Measurements from ENCODE around the gene SLC9A5. TPM values are rescaled to one million over a fixed set of nuclear protein-coding genes. Genes with fewer than 3 reads are reported as not detected.

The SLC9A5 gene
- total RNA-seq, 1 donor from 2014 or later, result 4.4 TPM

DNA sequence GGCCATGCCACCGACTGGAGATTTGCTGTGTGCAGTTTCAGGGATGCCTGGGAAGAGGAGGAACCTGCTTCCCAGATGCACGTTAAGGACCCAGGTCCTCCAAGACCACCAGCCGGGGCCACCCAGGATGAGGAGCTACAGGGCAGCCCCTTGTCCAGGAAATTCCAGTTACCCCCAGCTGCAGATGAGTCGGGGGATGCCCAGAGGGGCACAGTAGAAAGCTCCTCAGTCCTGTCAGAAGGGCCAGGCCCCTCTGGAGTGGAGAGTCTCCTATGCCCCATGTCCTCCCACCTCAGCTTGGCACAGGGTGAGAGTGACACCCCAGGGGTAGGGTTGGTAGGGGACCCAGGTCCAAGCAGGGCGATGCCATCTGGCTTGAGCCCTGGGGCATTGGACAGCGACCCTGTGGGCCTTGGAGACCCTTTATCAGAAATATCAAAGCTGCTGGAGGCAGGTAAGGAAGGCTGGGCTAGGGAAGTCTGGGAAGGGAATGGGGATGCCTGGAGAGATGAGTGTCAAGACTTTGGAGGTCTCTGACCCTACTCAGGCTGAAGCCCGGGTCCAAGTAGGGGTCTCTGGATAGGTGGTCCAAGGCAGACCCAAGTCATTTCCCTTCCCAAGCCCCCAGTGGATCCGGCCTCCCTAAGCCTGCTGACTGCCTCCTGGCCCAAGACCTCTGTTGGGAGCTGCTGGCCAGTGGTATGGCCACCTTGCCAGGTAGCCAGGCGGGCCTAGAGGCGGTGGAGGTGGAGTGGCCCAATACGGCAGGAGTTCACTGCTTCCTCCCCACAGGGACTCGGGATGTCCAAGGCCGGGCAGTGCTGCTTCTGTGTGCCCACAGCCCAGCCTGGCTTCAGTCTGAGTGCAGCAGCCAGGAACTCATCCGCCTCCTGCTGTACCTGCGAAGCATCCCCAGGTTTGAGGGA lies 31.6 kb downstream of the SLC9A5 start:
- H3K4me1 Mint-ChIP-seq, result no peaks in the 10 kb centered on the region
- no peak for DNase-seq (ENCODE audit: low read depth, low spot score)
- TF ChIP-seq, protein P1, sequence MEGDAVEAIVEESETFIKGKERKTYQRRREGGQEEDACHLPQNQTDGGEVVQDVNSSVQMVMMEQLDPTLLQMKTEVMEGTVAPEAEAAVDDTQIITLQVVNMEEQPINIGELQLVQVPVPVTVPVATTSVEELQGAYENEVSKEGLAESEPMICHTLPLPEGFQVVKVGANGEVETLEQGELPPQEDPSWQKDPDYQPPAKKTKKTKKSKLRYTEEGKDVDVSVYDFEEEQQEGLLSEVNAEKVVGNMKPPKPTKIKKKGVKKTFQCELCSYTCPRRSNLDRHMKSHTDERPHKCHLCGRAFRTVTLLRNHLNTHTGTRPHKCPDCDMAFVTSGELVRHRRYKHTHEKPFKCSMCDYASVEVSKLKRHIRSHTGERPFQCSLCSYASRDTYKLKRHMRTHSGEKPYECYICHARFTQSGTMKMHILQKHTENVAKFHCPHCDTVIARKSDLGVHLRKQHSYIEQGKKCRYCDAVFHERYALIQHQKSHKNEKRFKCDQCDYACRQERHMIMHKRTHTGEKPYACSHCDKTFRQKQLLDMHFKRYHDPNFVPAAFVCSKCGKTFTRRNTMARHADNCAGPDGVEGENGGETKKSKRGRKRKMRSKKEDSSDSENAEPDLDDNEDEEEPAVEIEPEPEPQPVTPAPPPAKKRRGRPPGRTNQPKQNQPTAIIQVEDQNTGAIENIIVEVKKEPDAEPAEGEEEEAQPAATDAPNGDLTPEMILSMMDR (conservative IDR thresholded peaks at IDR 0.05), result no peak
- H3K9me3 Mint-ChIP-seq, result no peaks in the 10 kb centered on the region
- no peaks in the 10 kb centered on the region for H3K36me3 Mint-ChIP-seq (ENCODE audit: low read depth)
- H3K27ac Mint-ChIP-seq (ENCODE audit: unreplicated experiment), result no peak overlapping the region
- H3K4me3 Mint-ChIP-seq, result no peak overlapping the region
- H3K27me3 Mint-ChIP-seq (ENCODE audit: low read depth), result no peaks in the 10 kb centered on the region

DNA sequence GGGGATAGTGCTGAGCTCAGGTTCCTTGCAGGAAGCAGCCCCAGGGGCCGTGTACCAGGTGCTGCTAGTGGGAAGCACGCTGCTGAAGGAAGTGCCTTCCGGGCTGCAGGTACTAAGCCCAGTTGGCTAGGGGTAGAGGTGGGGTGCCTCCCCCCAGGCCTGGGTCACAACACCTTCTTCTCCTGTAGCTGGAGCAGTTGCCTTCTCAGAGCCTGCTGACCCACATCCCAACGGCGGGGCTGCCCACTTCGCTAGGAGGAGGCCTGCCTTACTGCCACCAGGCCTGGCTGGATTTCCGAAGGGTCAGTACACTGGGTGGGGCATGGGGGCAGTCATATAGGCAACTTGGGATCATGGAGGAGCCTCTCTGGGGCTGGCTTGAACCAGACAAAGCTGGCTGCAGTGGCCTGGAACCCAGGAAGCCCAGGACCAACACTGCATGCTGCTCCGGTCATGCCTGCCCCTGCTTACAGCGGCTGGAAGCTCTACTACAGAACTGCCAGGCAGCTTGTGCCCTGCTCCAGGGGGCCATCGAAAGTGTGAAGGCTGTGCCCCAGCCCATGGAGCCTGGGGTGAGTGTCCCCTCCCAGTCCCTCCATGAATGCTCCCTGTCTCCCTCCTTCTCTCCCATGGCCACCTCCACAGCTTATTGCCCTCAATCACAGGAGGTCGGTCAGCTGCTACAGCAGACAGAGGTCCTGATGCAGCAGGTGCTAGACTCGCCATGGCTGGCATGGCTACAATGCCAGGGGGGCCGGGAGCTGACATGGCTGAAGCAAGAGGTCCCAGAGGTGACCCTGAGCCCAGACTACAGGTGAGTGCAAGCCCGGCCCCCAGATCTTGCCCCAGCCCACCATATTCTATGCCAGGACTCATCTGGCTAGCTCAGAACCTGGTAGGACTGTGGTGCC lies 33.0 kb downstream of the SLC9A5 start:
- DNase-seq (ENCODE audit: low read depth, low spot score), result no peak
- Mint-ChIP-seq H3K4me1 (no peaks in the 10 kb centered on the region), H3K4me3 (no peak overlapping the region), H3K9me3 (no peaks in the 10 kb centered on the region), H3K36me3 (ENCODE audit: low read depth) (no peaks in the 10 kb centered on the region), H3K27ac (ENCODE audit: unreplicated experiment) (no peak overlapping the region), H3K27me3 (ENCODE audit: low read depth) (no peaks in the 10 kb centered on the region)
- TF ChIP-seq, protein P1 (conservative IDR thresholded peaks at IDR 0.05), result no peak

DNA sequence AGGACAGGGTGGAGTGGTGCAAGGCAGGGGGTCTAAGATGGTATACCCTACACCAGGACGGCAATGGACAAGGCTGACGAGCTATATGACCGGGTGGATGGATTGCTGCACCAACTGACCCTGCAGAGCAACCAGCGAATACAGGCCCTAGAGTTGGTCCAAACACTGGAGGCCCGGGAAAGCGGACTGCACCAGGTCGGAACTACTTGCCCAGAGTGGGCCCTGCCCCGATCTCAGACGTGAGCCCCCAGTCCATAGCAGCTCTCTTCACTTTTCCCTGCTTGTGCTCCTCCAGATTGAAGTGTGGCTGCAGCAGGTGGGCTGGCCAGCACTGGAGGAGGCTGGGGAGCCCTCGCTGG lies 33.6 kb downstream of the SLC9A5 start:
- H3K36me3 Mint-ChIP-seq (ENCODE audit: low read depth), result no peaks in the 10 kb centered on the region
- H3K9me3 Mint-ChIP-seq, result no peaks in the 10 kb centered on the region
- H3K4me1 Mint-ChIP-seq, result no peaks in the 10 kb centered on the region
- DNase-seq (ENCODE audit: low read depth, low spot score), result no peak
- no peaks in the 10 kb centered on the region for H3K27me3 Mint-ChIP-seq (ENCODE audit: low read depth)
- no peak overlapping the region for H3K27ac Mint-ChIP-seq (ENCODE audit: unreplicated experiment)
- TF ChIP-seq, protein P1 (conservative IDR thresholded peaks at IDR 0.05), result no peak
- H3K4me3 Mint-ChIP-seq, result no peak overlapping the region

DNA sequence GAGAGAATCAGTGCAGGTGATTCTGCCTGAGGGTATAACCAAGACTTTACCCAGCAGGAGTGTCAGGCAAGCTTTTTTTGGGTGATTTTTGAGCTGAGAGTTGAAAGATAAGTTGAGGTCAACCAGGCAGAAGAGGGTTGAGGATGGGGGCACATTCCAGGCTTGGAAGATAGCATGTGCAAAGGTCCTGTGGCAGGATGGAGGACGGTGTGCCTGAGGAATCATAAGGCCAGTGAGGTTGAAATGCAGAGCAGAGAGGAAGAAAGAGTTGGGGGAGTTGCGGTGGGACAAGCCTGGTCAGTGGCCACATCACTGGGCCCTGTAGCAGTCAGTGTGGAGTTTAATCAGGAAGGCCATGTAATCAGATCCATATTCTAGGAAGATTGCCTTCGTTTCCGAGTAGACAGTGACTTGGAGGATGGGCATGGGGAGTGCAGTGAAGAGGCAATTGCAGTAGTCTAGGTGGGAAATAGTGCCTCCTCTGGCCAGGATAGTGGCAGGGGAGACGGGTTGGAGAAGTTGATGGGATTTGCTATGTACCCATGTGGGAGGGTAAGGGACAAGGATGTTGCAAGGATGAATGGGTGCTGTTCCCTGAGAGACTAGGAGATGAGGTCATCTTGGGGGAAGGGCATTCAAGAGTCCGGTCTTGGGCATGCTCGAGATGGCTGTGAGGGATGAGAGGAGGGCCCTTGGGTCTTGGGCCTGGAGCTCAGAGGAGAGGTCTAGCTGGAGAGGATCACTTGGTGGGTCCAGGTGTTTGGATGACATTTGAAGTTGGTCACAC lies 34.5 kb downstream of the SLC9A5 start:
- H3K27ac Mint-ChIP-seq (ENCODE audit: unreplicated experiment), result peak overlapping the region; percentile 64
- H3K27me3 Mint-ChIP-seq (ENCODE audit: low read depth), result no peaks in the 10 kb centered on the region
- H3K36me3 Mint-ChIP-seq (ENCODE audit: low read depth), result no peaks in the 10 kb centered on the region
- no peaks in the 10 kb centered on the region for H3K4me1 Mint-ChIP-seq
- no peak for DNase-seq (ENCODE audit: low read depth, low spot score)
- TF ChIP-seq, protein P1 (conservative IDR thresholded peaks at IDR 0.05), result no peak
- no peaks in the 10 kb centered on the region for H3K9me3 Mint-ChIP-seq
- no peak overlapping the region for H3K4me3 Mint-ChIP-seq
